Motor neuron (in vitro differentiated cells): ENCODE data around the gene MGAT5. TPM values are rescaled to one million over a fixed set of nuclear protein-coding genes. Genes with fewer than 3 reads are reported as not detected.

Experiments
- ATAC-seq, 8 experiments: fragments of 200-7000 bp; cut with Tn5 transposase; replicated peaks in 6 of 8; 2 replicates each; pipeline ENCODE4 v1.8.0; 2021; ENCODE audit warnings: mild to moderate bottlenecking in 8 of 8, moderate library complexity in 8 of 8
- H3K27ac ChIP-seq, 2 donors: fragments of 250-450 bp; sonication (Bioruptor Pico); 2 replicates each; pipeline ENCODE4 v1.9.0; 2021; ENCODE audit warnings: antibody characterized with exemption in 2 of 2, mild to moderate bottlenecking in 2 of 2, moderate library complexity in 1 of 2
- H3K4me1 ChIP-seq, 2 donors: fragments of 250-450 bp; sonication (Bioruptor Pico); replicated peaks in 1 of 2; 2 replicates each; pipeline ENCODE4 v1.6.1; 2021; ENCODE audit warnings: antibody characterized with exemption in 2 of 2, mild to moderate bottlenecking in 2 of 2, moderate library complexity in 1 of 2
- H3K4me3 ChIP-seq, 5 donors: fragments of 250-450 bp; sonication (Bioruptor Pico); 2 replicates each; pipeline ENCODE4 v1.9.0; 2021; ENCODE audit warnings: antibody characterized with exemption in 5 of 5, mild to moderate bottlenecking in 5 of 5, moderate library complexity in 4 of 5
- WGBS, 10 experiments: fragments of 450-650 bp; shearing (Covaris generic); methylation state at CpG; one replicate each; pipeline ENCODE4 v1.0.0; 2022; 5-methylcytosine and 5-hydroxymethylcytosine counted together
- in situ Hi-C, 9 experiments: fragments of 400-800 bp; cut with MboI; loops; one replicate each; pipeline ENCODE4 v1.15.0; 2021; ENCODE audit warnings: low sequenced_read_pairs in 9 of 9, low pct_unique_long_range_greater_than_20kb in 2 of 9; ENCODE audit not compliant: unreplicated experiment in 9 of 9
- total RNA-seq, 8 experiments: library from RNA; unstranded; fragments of 300-600 nt; gene quantifications; 2 replicates each; pipeline versions ENCODE4 v1.2.3 to v1.2.4, GENCODE V29; 2022

The MGAT5 gene
- total RNA-seq, 8 experiments from 2014 or later, result 10.3 to 54.4 (median 33.6) TPM

DNA sequence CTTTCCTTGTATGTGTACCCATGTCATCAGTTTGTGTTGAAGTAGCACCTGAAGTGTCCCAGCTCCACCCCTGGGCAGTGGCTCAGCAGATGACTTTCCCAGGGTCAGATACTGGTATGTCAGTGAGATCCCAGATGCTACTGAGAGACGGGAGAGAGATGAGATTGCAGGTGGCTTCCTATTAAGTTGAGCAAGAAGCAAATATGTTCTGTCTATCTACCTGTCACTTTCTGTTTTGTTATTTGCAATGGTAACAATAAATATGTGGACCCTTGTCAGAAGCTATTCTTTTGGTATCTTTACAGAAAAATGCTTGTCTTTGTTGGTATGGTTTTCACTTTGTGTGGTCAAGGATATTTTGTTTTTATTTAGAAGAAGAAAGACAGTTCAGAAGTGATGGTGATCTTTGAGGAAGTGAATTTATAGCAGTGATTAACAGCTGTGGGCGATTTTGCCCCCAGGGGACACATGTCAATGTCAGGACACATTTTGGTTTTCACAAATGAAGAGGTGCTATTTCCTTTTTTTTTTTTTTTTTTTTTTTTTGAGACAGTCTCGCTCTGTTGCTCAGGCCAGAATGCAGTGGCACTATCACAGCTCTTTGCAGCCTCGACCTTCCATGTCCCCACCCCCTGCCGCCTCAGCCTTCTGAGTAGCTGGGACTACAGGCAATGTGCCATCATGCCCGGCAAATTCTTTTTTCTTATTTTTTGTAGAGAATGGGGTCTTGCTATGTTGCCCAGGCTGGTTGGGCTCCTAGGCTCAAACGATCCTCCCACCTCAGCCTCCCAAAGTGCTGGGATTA, 21.4 kb downstream of the MGAT5 start:
- Histone ChIP-seq H3K4me1 (peaks cover 19 to 29% of the 10 kb centered on the region in 2 donors), H3K4me3 (no peak overlapping the region), H3K27ac (no peak overlapping the region)
- ATAC-seq, result no peak
- 84 to 100% (median 93%) methylated on average over 2 to 7 of the region's 7 CpGs; no CpG with 5 or more reads in 1 of the 10 experiments for WGBS, 10 experiments
- in situ Hi-C loops, result no loop called here

DNA sequence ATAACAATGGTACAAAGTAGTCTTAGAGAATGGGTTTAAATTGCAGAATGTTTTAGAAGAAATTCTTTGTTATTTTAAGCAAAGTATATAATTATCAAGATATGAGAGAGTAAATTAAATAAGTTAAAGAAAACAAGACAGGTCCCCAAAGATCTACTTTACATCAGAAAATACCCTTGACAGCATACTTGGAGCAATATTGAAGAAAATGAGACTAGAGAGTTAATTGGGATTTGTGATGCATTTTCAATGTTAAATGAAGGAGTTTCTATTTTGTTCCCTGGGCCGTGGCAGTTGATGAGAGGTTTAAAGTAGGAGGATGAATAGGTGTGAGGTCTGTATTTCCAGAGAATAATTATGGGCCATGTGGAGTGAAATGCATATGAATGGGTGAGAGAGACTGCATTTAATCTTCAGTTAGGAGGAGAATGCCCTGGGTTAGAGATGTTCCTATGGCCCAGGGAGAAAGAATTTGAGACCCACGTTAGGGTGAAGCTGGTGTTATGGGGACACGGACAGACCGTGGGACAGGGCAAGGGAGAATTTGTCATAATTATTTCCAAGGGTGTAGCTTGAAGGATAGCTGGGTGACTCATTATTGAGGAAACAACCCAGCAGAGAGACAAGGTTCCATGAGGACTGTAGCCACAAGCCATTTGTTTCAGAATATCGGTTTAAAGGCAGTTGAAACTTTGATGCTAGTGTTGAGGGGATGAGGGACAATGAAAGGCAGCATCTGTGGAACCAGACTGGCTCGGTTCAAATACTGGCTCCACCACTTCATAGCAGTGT, 22.7 kb downstream of the MGAT5 start:
- peak in 5 of 8 experiments; percentile 25 to 90 (median 38) for ATAC-seq
- WGBS, 10 experiments, result 21 to 93% (median 62%) methylated on average over 1 to 6 of the region's 6 CpGs
- no peak overlapping the region for H3K4me3 ChIP-seq
- H3K27ac ChIP-seq, result no peak overlapping the region
- peaks cover 19 to 29% of the 10 kb centered on the region in 2 donors for H3K4me1 ChIP-seq
- in situ Hi-C loops, result no loop called here

DNA sequence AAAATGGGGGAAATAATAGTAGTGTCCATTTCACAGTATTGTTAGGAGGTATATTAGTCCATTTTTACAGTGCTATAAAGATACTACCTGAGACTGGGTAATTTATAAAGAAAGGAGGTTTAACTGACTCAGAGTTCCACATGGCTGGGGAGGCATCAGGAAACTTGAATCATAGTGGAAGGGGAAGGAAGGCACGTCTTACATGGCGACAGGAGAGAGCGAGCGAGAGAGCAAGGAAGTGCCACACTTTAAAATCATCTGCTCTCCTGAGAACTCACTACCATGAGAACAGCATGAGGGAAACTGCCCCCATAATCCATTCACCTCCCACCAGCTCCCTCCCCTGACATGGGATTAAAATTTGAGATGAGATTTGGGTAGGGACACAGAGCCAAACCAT, 23.4 kb downstream of the MGAT5 start:
- Histone ChIP-seq H3K4me1 (peaks cover 15 to 23% of the 10 kb centered on the region in 2 donors), H3K4me3 (no peak overlapping the region), H3K27ac (no peak overlapping the region)
- ATAC-seq, result no peak
- 86 to 97% methylated on average over 2 to 4 of the region's 4 CpGs; no CpG with 5 or more reads in 8 of the 10 experiments for WGBS, 10 experiments
- in situ Hi-C loops, result no loop called here

DNA sequence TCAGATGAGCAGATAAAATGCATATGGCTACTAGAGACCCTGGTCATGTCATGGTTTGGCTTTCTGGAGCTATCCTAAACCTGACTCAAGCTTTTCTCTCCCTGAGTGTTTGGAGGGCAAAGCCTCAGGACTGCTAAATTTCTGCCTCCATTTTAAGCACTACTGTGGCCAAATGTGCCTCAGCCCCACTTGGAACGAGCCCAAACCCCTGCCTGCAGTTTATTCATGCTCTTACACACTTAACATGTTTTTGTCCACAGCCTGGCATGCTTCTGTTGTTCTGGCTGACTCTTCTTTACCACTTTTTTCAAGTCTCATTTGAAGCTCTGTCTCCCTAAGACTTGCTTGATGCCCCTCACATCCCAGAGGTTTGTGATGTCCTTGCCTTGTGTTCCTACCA, 24.7 kb downstream of the MGAT5 start:
- H3K4me1 ChIP-seq, result peaks cover 8 to 10% of the 10 kb centered on the region in 2 donors
- no peak overlapping the region for H3K27ac ChIP-seq
- WGBS, 10 experiments, result 0 to 100% (median 84%) methylated on average over 1 of the region's 1 CpG; no CpG with 5 or more reads in 4 of the 10 experiments
- ATAC-seq, result no peak
- in situ Hi-C loops, result no loop called here
- H3K4me3 ChIP-seq, result no peak overlapping the region

DNA sequence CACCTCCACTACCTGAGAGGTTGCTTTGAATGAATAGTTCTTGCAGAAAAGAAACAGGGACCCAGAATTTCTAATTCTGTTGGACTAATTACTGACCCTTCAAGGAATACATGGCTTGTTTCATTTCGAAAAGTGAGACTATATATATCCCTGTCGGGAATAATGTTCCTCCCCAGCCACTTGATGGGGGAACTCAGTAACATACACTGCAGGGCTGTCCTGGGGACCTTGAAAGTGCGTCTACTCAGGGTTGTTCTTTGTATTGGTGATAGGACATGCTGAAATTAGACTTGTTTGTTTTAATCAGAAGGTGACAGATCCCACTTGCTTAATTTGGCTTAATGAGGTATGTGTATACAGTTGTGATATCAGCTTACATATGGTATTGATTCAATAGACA, 25.5 kb downstream of the MGAT5 start:
- no peak overlapping the region for H3K27ac ChIP-seq
- 40 to 100% (median 95%) methylated on average over 1 to 3 of the region's 3 CpGs; no CpG with 5 or more reads in 1 of the 10 experiments for WGBS, 10 experiments
- in situ Hi-C loops, result no loop called here
- H3K4me1 ChIP-seq, result peaks cover 6 to 8% of the 10 kb centered on the region in 2 donors
- no peak overlapping the region for H3K4me3 ChIP-seq
- ATAC-seq, result no peak

DNA sequence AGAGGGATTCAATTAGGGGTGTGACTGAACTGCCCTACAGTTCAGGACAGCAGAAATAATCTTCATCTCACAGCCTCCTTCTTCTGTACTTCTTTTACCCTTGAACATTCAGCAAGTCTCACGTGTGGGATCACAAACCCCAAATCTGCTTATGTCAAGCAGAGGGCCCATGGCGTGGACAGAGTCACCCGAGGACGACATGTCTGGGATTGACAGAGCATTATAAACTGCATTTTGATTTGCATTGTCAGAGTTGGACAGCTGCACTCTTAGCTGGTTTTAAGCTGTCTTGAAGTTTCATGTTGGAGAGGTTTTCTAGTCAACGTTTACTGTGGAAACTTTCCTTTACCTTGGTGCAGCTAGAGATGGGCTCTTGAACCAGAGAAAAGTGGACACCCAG, 26.4 kb downstream of the MGAT5 start:
- no peak for ATAC-seq
- no peak overlapping the region for H3K27ac ChIP-seq
- H3K4me3 ChIP-seq, result no peak overlapping the region
- H3K4me1 ChIP-seq, result peaks cover 6 to 8% of the 10 kb centered on the region in 2 donors
- in situ Hi-C loops, result no loop called here
- WGBS, 10 experiments, result 60 to 100% (median 79%) methylated on average over 1 to 5 of the region's 5 CpGs; no CpG with 5 or more reads in 2 of the 10 experiments

DNA sequence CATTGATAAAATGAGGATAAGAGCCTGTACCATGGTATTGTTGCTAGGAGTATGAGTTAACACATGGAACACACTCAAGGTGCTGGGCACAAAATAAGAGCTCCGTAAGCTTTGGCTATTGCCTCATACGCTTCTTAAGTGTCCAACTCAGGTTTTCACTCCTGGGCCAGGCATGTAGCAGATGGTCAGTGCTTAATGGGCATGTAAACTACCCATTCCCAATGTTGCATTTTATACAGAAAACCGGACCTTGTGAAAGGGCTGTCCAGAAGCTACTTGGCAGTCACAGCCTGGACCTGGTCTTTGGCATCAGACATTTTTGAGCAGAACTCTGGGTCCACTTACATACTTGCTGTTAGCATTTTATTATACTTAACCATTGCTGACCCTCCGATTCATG, 26.9 kb downstream of the MGAT5 start:
- Histone ChIP-seq H3K4me3 (no peak overlapping the region), H3K27ac (no peak overlapping the region), H3K4me1 (peaks cover 6 to 8% of the 10 kb centered on the region in 2 donors)
- ATAC-seq, result no peak
- WGBS, 10 experiments, result 96 to 100% (median 100%) methylated on average over 1 to 4 of the region's 4 CpGs; no CpG with 5 or more reads in 3 of the 10 experiments
- in situ Hi-C loops, result no loop called here

DNA sequence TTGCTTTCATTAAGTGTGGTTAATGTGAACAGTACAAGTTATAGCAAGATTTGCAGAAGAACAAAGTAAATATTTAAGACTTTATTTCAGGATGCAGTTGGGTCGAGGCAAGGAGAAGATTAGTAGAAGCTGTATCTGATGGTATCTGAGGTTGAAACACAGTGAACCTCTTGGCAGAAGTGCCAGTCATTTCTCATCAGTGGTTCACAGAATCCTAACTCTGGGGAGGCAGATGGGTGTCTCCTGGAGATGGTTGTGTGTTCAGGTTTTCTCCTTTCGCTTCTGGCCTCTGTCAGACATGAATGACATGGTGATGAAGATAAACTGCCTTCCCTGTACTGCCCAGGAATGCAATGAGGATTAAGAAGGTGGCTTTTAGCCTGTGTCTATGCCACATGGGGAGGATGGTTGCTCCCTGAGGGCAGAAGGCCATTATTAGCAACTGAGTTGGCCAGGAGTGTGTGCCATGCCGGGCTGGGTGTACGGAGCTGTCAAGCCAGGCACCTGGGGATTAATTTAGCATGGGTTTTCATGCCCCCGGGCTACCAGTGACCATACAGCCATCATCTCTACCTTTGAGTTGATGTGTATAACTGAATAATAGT, 28.0 kb downstream of the MGAT5 start:
- Histone ChIP-seq H3K27ac (no peak overlapping the region), H3K4me1 (peaks cover 2% of the 10 kb centered on the region in 2 donors), H3K4me3 (no peak overlapping the region)
- peak in 1 of 8 experiments; percentile 44 for ATAC-seq
- in situ Hi-C loops, result no loop called here
- WGBS, 10 experiments, result 67 to 100% (median 95%) methylated on average over 1 to 5 of the region's 5 CpGs; no CpG with 5 or more reads in 2 of the 10 experiments

DNA sequence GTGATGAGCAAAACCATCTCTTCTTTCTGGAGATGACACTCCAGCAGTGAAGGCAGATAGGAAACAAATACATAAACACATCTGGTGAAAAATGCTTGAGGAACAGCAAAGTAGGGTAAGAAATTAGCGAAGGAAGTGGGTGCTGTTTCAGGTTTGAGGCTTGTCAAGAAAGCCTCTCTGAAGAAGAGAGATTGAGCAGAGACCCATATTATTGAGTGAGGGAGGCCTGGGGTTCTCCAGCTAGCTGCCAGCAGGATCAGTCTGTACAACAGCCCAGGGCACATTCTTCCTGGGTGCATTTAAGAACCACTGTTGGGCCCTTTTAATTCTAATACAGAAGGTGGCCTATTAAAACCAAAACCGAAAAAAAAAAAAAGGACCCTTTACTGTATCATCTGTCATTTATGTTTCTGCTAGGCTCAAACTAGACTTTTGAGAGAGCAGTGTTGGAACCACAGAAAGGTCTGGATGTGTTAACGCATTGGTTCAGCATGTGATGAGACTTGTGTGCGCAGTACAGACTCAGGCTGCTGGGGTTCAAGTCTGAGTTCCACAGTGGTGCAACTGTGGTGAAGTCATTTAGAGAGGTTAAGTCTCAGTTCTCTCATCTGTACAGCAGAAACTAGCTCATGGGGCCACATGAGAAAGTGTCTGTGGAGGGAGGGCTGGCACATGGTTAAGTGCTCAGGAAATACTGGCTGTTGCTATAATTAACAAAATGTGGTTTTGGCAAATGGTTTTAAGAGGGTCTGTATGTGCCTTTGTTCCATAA, 28.9 kb downstream of the MGAT5 start:
- WGBS, 10 experiments, result 50 to 100% (median 94%) methylated on average over 1 to 4 of the region's 4 CpGs; no CpG with 5 or more reads in 1 of the 10 experiments

DNA sequence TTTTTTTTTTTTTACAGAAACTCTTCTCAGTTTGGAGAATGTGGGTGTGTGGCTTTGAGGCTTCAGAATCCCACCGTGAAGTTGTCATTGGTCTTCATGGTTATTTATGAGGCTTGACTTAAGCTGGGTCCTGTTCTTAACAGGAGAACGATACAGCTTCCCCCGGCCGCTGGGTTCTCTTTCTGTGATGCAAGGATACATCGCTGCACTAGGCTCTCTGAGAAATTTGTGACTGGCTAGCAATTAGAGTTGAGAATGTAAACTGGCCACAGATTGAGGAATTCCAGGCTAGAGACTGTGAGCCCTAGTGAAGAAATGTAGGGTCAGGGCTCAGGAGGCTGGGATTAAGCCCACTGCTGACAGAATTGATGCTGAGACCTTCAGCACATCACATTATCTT, 29.8 kb downstream of the MGAT5 start:
- H3K27ac ChIP-seq, result no peak overlapping the region
- no peak overlapping the region for H3K4me3 ChIP-seq
- in situ Hi-C loops, result no loop called here
- peaks cover 1 to 3% of the 10 kb centered on the region in 2 donors for H3K4me1 ChIP-seq
- ATAC-seq, result no peak
- WGBS, 10 experiments, result 71 to 94% (median 80%) methylated on average over 1 to 5 of the region's 5 CpGs; no CpG with 5 or more reads in 1 of the 10 experiments

More for the DNA sequence above, 28.9 kb downstream of the MGAT5 start:
- H3K27ac ChIP-seq, result no peak overlapping the region
- ATAC-seq, result no peak
- in situ Hi-C loops, result no loop called here
- H3K4me1 ChIP-seq, result no peaks in the 10 kb centered on the region
- H3K4me3 ChIP-seq, result no peak overlapping the region

DNA sequence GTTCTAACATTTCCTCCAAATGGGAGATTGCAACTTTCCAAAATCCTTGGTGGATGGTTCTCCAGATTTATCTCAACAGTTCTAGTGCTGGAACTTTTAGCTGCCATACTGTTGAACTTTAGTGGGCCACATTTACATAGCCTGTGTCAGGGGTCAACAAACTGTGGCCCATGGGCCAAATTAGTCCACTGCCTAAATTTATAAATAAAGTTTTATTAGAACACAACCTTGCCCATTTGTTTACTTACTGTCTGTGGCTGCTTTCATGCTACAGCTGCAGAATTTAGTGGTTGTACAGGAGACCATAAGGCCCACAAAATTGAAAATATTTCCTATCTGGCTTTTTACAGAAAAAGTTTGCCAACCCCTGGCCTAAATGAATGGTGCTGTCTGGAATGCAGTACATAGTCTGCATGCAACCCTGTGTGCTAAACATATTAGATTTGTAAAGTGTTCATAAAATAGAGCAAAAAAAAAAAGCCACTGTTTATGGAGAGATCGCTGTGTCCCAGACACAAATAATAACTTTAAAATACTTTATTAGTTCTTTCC, 30.3 kb downstream of the MGAT5 start:
- peaks cover 3 to 5% of the 10 kb centered on the region in 2 donors for H3K4me1 ChIP-seq
- WGBS, 10 experiments, result 50 to 100% (median 100%) methylated on average over 1 of the region's 1 CpG; no CpG with 5 or more reads in 3 of the 10 experiments
- no peak overlapping the region for H3K4me3 ChIP-seq
- no peak for ATAC-seq
- no peak overlapping the region for H3K27ac ChIP-seq
- in situ Hi-C loops, result no loop called here

DNA sequence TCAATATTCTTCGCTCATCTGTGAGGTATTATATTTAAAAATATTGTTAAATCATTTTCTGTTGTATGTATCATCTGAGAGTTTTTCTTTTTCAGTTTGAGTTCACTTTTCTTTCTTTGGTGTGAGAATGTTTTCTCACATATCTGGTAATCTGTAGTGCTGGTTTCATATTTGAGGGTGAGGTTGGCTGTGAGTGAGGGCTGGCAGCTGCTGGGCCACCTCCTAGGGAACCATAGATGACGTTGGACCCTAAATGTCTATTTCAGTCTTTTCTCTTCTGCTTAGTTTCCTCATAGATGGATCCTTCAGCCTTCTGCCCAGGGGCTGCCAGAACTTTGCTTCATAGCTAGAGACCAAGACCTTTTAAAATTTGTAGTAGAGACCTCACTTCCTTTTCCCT, 33.5 kb downstream of the MGAT5 start:
- 80 to 100% (median 100%) methylated on average over 1 to 2 of the region's 2 CpGs; no CpG with 5 or more reads in 1 of the 10 experiments for WGBS, 10 experiments
- in situ Hi-C loops, result no loop called here
- ATAC-seq, result no peak
- Histone ChIP-seq H3K4me3 (no peak overlapping the region), H3K27ac (no peak overlapping the region), H3K4me1 (peaks cover 5 to 10% of the 10 kb centered on the region in 2 donors)
